Hematopoietic multipotent progenitor cell treated with erythropoietin and hydrocortisone succinate and interleukin-3 and kit ligand, for 4 days (in vitro differentiated cells): ENCODE measurements around the gene COL4A3.
"Not testable (repeated sequence)": the region's sequence is repeated elsewhere in the genome, so short reads cannot be mapped to it uniquely, and the experiment has no call there.

ENCODE experiments used
- DNase-seq: peaks from one replicate; pipeline ENCODE4 v3.0.0-alpha.2; 2015

COL4A3 gene

GRCh38 chr2:227160164-227160563, 4.3 kb upstream of the COL4A3 start:
- DNase-seq, result no peak

GRCh38 chr2:227161947-227162346, 2.5 kb upstream of the COL4A3 start:
- DNase-seq, result no peak

GRCh38 chr2:227163485-227163997, 883 bp upstream of the COL4A3 start:
- DNase-seq, result peak; percentile 20

GRCh38 chr2:227164763-227165291, 403 bp downstream of the COL4A3 start:
- peak; percentile 4 for DNase-seq

GRCh38 chr2:227171779-227172178, 7.4 kb downstream of the COL4A3 start:
- not testable (repeated sequence) for DNase-seq

- no peak for DNase-seq
These were observed 13.3 kb downstream of the COL4A3 start for GRCh38 chr2:227177592-227178336.

- DNase-seq, result no peak
These were observed 15.7 kb downstream of the COL4A3 start for GRCh38 chr2:227179988-227180685.

DNA sequence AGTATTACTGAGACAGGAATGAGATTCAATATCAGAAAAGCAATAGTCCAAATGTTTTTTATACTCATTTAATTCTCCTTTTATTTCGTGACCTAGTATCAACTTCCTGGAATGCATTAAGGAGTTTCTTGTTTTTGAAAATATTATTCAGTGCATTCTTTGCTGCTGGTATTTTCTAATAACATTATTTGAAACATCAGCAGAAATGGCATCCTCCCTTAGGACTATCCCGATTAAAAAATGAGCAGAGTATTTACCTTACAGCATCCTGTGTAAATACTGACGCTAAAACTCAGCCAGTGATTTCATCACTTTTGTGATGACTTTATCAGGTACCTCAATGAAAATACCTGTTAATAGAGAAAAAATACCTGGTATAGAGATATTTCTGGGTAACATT, 16.3 kb downstream of the COL4A3 start:
- DNase-seq, result no peak

DNA sequence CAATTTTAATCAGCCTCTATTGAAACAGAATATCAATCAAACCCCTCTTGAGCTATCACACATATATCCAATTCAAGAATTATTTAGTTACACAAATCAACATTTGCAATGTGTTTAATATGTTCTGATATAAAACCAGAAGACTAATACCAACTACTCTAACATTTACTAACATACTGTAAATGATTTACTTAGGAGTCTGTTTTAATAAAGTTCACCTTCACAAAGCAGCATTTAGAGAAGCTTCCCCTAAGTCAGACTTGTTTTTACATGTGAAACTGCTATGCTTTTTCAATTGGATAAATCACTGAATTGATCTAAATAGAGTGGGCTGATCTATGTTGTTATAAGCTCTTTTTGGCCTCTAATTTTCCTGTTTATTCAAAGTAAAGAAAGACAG, 18.3 kb downstream of the COL4A3 start:
- no peak for DNase-seq

DNA sequence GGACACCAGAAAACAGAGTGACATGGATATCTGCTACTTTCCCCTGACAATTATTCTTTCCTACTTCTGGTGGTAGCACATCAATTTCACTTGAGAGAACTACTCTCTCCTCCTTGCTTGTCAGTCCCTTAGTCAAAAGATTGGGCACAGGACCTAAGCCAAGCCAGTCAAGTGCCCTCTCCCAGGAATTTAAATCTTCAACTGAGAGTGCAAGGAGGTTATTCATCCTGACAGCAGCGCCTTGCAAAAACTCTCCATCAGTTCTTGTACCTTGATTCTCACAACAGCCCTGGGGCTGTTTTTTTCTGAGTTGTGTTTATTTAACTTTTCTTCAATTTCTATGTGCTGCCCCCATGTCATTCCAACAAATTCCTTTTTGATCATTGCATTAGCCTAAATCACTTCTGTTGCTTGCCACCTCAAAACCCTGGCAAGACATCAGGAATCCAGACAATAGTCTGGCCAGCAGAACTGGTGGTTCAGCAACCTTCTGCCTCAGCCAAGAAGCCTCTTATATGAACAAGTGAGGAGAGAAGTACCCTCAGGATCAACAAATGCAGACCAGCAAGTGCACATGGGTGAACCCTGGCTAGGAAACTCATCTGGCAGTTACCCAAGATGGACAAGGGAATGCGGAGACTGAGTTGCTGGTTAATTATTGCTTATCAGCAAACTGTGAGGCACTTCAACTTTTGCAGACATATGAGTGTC, 19.4 kb downstream of the COL4A3 start:
- no peak for DNase-seq

- DNase-seq, result no peak
These were observed 21.3 kb downstream of the COL4A3 start for GRCh38 chr2:227185615-227186232.

- DNase-seq, result no peak
These were observed 22.3 kb downstream of the COL4A3 start for GRCh38 chr2:227186751-227187150.

DNA sequence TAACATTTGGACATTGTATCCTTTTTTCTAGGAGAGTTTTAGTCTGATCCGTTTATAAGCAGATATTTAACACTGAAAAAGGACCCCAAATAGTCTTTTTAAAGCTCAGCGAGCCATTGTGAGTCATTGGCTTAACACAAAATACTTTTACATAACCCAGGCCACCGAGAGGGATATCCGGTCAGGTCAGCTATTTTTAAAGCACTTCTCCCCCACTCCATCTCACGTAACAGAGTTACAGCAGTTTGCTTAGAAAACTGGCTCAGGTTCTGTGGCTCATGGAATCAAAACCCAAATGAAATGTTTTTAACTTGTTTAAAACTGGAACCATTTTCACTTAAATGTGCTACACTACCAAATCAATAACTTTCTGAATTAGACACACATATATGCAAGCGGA, 23.9 kb downstream of the COL4A3 start:
- DNase-seq, result no peak

DNA sequence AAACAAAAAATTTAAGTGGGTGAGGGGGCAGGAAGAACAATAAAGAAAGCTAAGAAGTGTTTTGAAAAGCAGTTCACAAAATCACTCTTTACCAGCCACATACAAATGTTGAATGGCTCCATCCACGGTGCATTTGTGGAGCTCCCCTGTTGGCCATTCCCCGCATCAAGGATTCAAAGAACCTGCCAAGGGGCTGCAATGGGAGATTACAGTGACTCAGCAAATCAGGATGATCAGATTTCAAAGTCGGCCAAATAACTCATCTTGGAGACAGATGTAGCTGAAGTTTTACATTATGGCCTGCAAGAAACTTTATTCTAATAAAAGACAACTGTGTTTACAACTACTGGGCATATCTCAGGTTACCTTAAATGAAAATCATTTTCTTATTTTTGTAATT, 26.9 kb downstream of the COL4A3 start:
- peak; percentile 3 for DNase-seq

DNA sequence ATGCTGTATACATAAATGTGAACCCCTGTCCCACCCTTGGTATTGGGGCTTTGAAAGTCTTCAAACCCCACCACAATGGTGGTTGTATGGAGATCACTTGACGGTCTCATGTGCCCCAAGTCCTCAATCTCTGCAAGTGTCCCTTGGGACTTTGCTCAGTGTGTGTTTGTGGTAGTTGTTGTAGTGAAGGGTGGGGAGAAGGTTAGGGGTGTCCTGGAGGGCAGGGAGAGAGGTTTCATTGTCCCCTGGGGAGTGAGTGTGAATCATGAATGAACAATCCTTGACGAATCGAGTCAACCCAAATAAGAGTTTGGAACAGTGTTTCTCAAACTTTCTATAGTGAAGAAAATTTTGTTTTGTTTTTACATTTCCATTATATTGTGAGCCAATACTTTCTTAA, 28.1 kb downstream of the COL4A3 start:
- no peak for DNase-seq

GRCh38 chr2:227194219-227194618, 29.8 kb downstream of the COL4A3 start:
- DNase-seq, result no peak

GRCh38 chr2:227198866-227199265, 34.4 kb downstream of the COL4A3 start:
- no peak for DNase-seq

GRCh38 chr2:227201771-227202170, 37.3 kb downstream of the COL4A3 start:
- DNase-seq, result no peak

DNA sequence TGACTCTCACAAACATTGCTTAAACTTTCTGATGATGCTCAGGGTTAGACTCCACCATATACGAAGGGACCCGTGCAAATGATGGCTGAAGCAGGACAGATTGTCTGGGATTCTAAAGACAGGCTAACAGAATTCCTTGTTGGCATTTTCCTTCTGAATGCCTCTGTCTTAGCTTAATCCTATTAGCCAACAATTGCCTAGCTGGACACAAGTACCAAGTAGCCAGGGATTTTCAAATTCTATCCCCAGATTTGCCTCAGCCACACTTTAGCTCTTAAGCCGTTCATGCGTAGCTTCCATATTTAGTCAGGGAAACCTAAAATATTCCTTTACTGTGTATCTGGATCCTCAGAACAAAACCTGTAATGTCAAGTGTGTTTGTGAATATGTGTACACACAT, 40.0 kb downstream of the COL4A3 start:
- no peak for DNase-seq

GRCh38 chr2:227205701-227206100, 41.3 kb downstream of the COL4A3 start:
- DNase-seq, result no peak

DNA sequence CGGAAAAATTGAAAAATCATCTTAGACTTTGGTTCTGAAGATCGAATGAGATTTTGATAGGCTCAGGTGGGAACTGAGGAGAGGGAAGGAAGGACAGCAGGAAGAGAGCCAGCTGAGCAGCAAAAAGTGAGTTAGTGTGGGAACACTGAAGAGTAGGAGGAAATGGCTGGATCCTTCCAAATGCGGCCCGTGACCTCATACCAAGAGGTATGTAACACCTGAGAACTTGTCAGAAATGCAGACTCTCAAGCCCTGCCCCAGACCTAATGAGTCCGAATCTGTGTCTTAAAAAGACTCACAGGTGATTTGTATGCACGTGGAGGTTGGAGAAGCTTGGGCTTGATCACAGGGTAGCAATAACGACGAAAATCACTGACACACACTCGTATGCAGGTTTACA, 42.0 kb downstream of the COL4A3 start:
- no peak for DNase-seq

- no peak for DNase-seq
These were observed 43.1 kb downstream of the COL4A3 start for GRCh38 chr2:227207573-227207972.

DNA sequence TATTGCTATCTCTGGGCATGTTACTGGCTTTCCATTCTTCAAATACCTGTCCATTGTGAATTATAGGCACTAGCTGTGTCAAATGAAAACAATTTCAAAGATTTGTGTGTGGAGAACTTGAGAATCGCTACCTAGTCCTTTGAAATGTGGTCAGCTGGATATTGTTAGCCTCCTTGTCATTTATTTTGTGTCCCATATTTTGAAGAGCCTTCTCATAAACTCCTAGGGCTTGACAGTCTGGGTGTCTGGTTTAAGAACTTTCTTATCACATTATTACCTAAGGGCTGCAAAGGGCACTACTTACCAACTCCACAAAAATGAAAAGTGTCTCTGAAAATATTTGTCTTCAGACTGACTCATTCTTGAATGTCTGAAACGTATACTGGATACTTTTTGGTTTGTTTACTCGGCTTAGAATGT, 50.2 kb downstream of the COL4A3 start:
- no peak for DNase-seq
